HepG2 (cell line): ENCODE measurements around the gene HECTD2.

Experiments
- TEAD3 ChIP-seq: optimal IDR thresholded peaks from 2 replicates; pipeline ENCODE3; 2016; ENCODE audit warnings: borderline replicate concordance
- TIGD3 ChIP-seq: sonication (generic); formaldehyde crosslinking; IDR thresholded peaks from 2 replicates; pipeline ENCODE4 v1.5.1; 2020; ENCODE audit warnings: mild to moderate bottlenecking, missing genetic modification reagents, borderline replicate concordance
- TMF1 ChIP-seq: sonication (generic); formaldehyde crosslinking; IDR thresholded peaks from 2 replicates; pipeline ENCODE4 v1.8.1; 2022; ENCODE audit warnings: low read depth, missing genetic modification reagents

GRCh38 chr10:91412354-91413087, 2.4 kb downstream of the HECTD2 start:
- TF ChIP-seq TEAD3 (CRISPR knock-in tag) = no peak
- TF ChIP-seq TMF1 (CRISPR knock-in tag) = no peak
- no peak for TF ChIP-seq TIGD3 (CRISPR knock-in tag)
